ENCODE results near the gene SH3D19.

GRCh38 chr4:151267822-151268535 is 57.4 kb downstream of the SH3D19 start:
- TF ChIP-seq CTCF (IDR thresholded peaks at IDR 0.05; ENCODE audit: insufficient read depth, low read length, poor library complexity, severe bottlenecking) (no peak), EZH2phosphoT487 (conservative IDR thresholded peaks at IDR 0.05; ENCODE audit: low read length) (no peak)
